ENCODE data around the gene CLEC2L.

GRCh38 chr7:139560199-139560598, 36.7 kb downstream of the CLEC2L start:
- TF ChIP-seq CTCF (CRISPR knock-in tag; IDR thresholded peaks at IDR 0.05), result no peak
- no peak for TF ChIP-seq POLR2AphosphoS2 (IDR thresholded peaks at IDR 0.05; ENCODE audit: low read depth, low read length)
- TF ChIP-seq CREM (IDR thresholded peaks at IDR 0.05), result no peak
- no peak for TF ChIP-seq CREM (CRISPR knock-in tag; IDR thresholded peaks at IDR 0.05)
- no peak for TF ChIP-seq ZSCAN25 (CRISPR knock-in tag; IDR thresholded peaks at IDR 0.05)
- no peak for TF ChIP-seq ZNF225 (CRISPR knock-in tag; IDR thresholded peaks at IDR 0.05)
- TF ChIP-seq, protein P1, sequence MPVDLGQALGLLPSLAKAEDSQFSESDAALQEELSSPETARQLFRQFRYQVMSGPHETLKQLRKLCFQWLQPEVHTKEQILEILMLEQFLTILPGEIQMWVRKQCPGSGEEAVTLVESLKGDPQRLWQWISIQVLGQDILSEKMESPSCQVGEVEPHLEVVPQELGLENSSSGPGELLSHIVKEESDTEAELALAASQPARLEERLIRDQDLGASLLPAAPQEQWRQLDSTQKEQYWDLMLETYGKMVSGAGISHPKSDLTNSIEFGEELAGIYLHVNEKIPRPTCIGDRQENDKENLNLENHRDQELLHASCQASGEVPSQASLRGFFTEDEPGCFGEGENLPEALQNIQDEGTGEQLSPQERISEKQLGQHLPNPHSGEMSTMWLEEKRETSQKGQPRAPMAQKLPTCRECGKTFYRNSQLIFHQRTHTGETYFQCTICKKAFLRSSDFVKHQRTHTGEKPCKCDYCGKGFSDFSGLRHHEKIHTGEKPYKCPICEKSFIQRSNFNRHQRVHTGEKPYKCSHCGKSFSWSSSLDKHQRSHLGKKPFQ (CRISPR knock-in tag; IDR thresholded peaks at IDR 0.05; ENCODE audit: insufficient replicate concordance), result no peak
- no peak for TF ChIP-seq ZNF788 (CRISPR knock-in tag; IDR thresholded peaks at IDR 0.05; ENCODE audit: borderline replicate concordance)
- no peak for TF ChIP-seq NR2C2 (CRISPR knock-in tag; IDR thresholded peaks at IDR 0.05; ENCODE audit: borderline replicate concordance)
- TF ChIP-seq HDAC2 (CRISPR knock-in tag; IDR thresholded peaks at IDR 0.05), result no peak
- no peak for TF ChIP-seq GTF2F1 (IDR thresholded peaks at IDR 0.05; ENCODE audit: low read length)
- no peak for TF ChIP-seq POLR2A (IDR thresholded peaks at IDR 0.05; ENCODE audit: insufficient read depth in 1 of 2, low read depth in 2 of 2, low read length in 2 of 2)

All from HepG2 (cell line).